SK-N-SH treated with all-trans-retinoic acid at 6 μM for 48 hours (cell line): Measurements from ENCODE around the gene SFT2D3.

ENCODE experiments used
- ARNTL ChIP-seq: fragments of 450-650 bp; formaldehyde crosslinking; IDR thresholded peaks from 2 replicates; pipeline ENCODE4 v1.5.0; 2020; ENCODE audit warnings: low read depth, mild to moderate bottlenecking, moderate library complexity, borderline replicate concordance
- BACH2 ChIP-seq: fragments of 250-450 bp; sonication (Bioruptor Pico); IDR thresholded peaks from 2 replicates; pipeline ENCODE4 v1.9.0; 2021; ENCODE audit warnings: mild to moderate bottlenecking, borderline replicate concordance
- CSRNP3 ChIP-seq: fragments of 250-450 bp; sonication (Bioruptor Pico); IDR thresholded peaks from 2 replicates; pipeline ENCODE4 v1.5.1; 2021; ENCODE audit warnings: mild to moderate bottlenecking, moderate library complexity
- ESRRG ChIP-seq: fragments of 250-450 bp; sonication (Bioruptor Pico); IDR thresholded peaks from 2 replicates; pipeline ENCODE4 v1.6.1; 2021; ENCODE audit warnings: mild to moderate bottlenecking
- GLIS3 ChIP-seq: fragments of 250-450 bp; sonication (Bioruptor Pico); IDR thresholded peaks from 2 replicates; pipeline ENCODE4 v1.5.0; 2020; ENCODE audit warnings: mild to moderate bottlenecking, moderate library complexity
- OSR1 ChIP-seq: fragments of 250-450 bp; sonication (Bioruptor Pico); IDR thresholded peaks from 2 replicates; pipeline ENCODE4 v1.8.0; 2022; ENCODE audit warnings: moderate library complexity, mild to moderate bottlenecking, inconsistent platforms
- RARB ChIP-seq: fragments of 250-450 bp; sonication (Bioruptor Pico); IDR thresholded peaks from 2 replicates; pipeline ENCODE4 v1.8.0; 2021; ENCODE audit warnings: mild to moderate bottlenecking, moderate library complexity
- SNAI2 ChIP-seq: fragments of 250-450 bp; sonication (Bioruptor Pico); IDR thresholded peaks from 2 replicates; pipeline ENCODE4 v1.5.0; 2020; ENCODE audit warnings: mild to moderate bottlenecking, moderate library complexity
- TOX ChIP-seq: fragments of 250-450 bp; sonication (Bioruptor Pico); IDR thresholded peaks from 2 replicates; pipeline ENCODE4 v1.8.0; 2021; ENCODE audit warnings: mild to moderate bottlenecking, moderate library complexity, borderline replicate concordance
- ZC3H10 ChIP-seq: fragments of 250-450 bp; sonication (Bioruptor Pico); IDR thresholded peaks from 2 replicates; pipeline ENCODE4 v1.5.1; 2021; ENCODE audit warnings: mild to moderate bottlenecking, moderate library complexity
- ZFP3 ChIP-seq: fragments of 250-450 bp; sonication (Bioruptor Pico); IDR thresholded peaks from 2 replicates; pipeline ENCODE4 v1.5.0; 2020; ENCODE audit warnings: mild to moderate bottlenecking, moderate library complexity
- ZNF8 ChIP-seq: fragments of 450-650 bp; formaldehyde crosslinking; IDR thresholded peaks from 2 replicates; pipeline ENCODE4 v1.5.0; 2020; ENCODE audit warnings: mild to moderate bottlenecking, moderate library complexity
- TF ChIP-seq, protein P1 (sequence below): fragments of 250-450 bp; sonication (Bioruptor Pico); IDR thresholded peaks from 2 replicates; pipeline ENCODE4 v1.8.0; 2020; ENCODE audit warnings: mild to moderate bottlenecking, moderate library complexity, borderline replicate concordance

DNA sequence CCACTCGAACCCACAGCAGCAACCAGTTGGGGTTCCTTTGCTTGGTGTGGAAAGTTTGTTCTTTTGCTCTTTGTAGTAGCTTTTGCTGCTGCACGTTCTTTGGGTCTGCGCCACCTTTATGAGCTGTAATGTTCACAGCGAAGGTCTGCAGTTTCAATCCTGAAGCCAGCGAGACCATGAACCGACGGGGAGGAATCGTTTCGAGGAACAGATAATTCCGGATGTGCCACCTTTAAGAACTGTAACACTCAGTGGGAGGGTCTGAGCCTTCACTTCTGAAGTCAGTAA lies 41.1 kb upstream of the SFT2D3 start:
- TF ChIP-seq TOX (CRISPR knock-in tag): no peak
- no peak for TF ChIP-seq ZC3H10 (CRISPR knock-in tag)
- TF ChIP-seq OSR1 (CRISPR knock-in tag): no peak
- no peak for TF ChIP-seq ARNTL (CRISPR knock-in tag)
- TF ChIP-seq, protein P1, sequence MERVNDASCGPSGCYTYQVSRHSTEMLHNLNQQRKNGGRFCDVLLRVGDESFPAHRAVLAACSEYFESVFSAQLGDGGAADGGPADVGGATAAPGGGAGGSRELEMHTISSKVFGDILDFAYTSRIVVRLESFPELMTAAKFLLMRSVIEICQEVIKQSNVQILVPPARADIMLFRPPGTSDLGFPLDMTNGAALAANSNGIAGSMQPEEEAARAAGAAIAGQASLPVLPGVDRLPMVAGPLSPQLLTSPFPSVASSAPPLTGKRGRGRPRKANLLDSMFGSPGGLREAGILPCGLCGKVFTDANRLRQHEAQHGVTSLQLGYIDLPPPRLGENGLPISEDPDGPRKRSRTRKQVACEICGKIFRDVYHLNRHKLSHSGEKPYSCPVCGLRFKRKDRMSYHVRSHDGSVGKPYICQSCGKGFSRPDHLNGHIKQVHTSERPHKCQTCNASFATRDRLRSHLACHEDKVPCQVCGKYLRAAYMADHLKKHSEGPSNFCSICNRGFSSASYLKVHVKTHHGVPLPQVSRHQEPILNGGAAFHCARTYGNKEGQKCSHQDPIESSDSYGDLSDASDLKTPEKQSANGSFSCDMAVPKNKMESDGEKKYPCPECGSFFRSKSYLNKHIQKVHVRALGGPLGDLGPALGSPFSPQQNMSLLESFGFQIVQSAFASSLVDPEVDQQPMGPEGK (CRISPR knock-in tag): no peak
- no peak for TF ChIP-seq RARB (CRISPR knock-in tag)
- TF ChIP-seq ESRRG (CRISPR knock-in tag): no peak
- TF ChIP-seq SNAI2: no peak
- no peak for TF ChIP-seq ZFP3 (CRISPR knock-in tag)
- TF ChIP-seq GLIS3 (CRISPR knock-in tag): no peak
- TF ChIP-seq CSRNP3 (CRISPR knock-in tag): no peak
- no peak for TF ChIP-seq BACH2 (CRISPR knock-in tag)
- TF ChIP-seq ZNF8: no peak
